Endodermal cell (in vitro differentiated cells): ENCODE results near the gene PINK1. TPM values are rescaled to one million over a fixed set of nuclear protein-coding genes. Genes with fewer than 3 reads are reported as not detected.

ENCODE experiments used
- DNase-seq: peaks from one replicate; pipeline ENCODE4 v3.0.0-alpha.2; 2017
- H3K27ac ChIP-seq: 2 replicates; pipeline ENCODE4 v1.5.1; 2013; ENCODE audit warnings: mild to moderate bottlenecking, low read depth, low read length, moderate library complexity
- H3K27me3 ChIP-seq: 2 replicates; pipeline ENCODE4 v1.6.1; 2013; ENCODE audit warnings: mild to moderate bottlenecking, low read length, moderate library complexity; ENCODE audit not compliant: insufficient read depth, control insufficient read depth, poor library complexity, severe bottlenecking
- H3K36me3 ChIP-seq: 2 replicates; pipeline ENCODE4 v1.7.0; 2013; ENCODE audit warnings: mild to moderate bottlenecking, low read length, moderate library complexity; ENCODE audit not compliant: control insufficient read depth, insufficient read depth
- H3K4me1 ChIP-seq: one replicate; pipeline ENCODE4 v1.7.0; 2013; ENCODE audit warnings: low read length; ENCODE audit not compliant: control insufficient read depth, insufficient read depth
- H3K4me3 ChIP-seq: 2 replicates; pipeline ENCODE4 v1.5.1; 2013; ENCODE audit warnings: mild to moderate bottlenecking, low read length, moderate library complexity
- H3K9ac ChIP-seq: 2 replicates; pipeline ENCODE4 v1.6.1; 2013; ENCODE audit warnings: mild to moderate bottlenecking, low read length, moderate library complexity; ENCODE audit not compliant: poor library complexity, severe bottlenecking; ENCODE audit errors: extremely low read depth
- H3K9me3 ChIP-seq: 2 replicates; pipeline ENCODE4 v1.6.1; 2013; ENCODE audit warnings: mild to moderate bottlenecking, low read length, moderate library complexity; ENCODE audit not compliant: control insufficient read depth
- H3K27ac Mint-ChIP-seq: 2 replicates; pipeline ENCODE4 v1.8.0; 2020; ENCODE audit warnings: mixed read lengths
- H3K27me3 Mint-ChIP-seq: 2 replicates; pipeline ENCODE4 v1.8.0; 2021; ENCODE audit warnings: mild to moderate bottlenecking, mixed read lengths; ENCODE audit not compliant: insufficient read depth
- H3K36me3 Mint-ChIP-seq: 2 replicates; pipeline ENCODE4 v1.8.0; 2020; ENCODE audit warnings: low read depth, mixed read lengths
- H3K4me1 Mint-ChIP-seq: 2 replicates; pipeline ENCODE4 v1.8.0; 2020; ENCODE audit warnings: mixed read lengths
- H3K4me3 Mint-ChIP-seq: 2 replicates; pipeline ENCODE4 v1.8.0; 2020; ENCODE audit warnings: mild to moderate bottlenecking, moderate library complexity, mixed read lengths
- H3K9me3 Mint-ChIP-seq: 2 replicates; pipeline ENCODE4 v1.8.0; 2020; ENCODE audit warnings: mild to moderate bottlenecking, mixed read lengths
- WGBS, 2 experiments: methylation state at CpG; one replicate each; pipeline versions ENCODE4 v1.1.5 to v1.1.7; 2013; ENCODE audit warnings: missing lambda C conversion rate in 2 of 2, mixed read lengths in 1 of 2; ENCODE audit not compliant: insufficient coverage in 1 of 2, insufficient read length in 1 of 2; 5-methylcytosine and 5-hydroxymethylcytosine counted together
- total RNA-seq, 2 donors: library from RNA; stranded (reverse); fragmentation: NEBNext Ultra II Directional in 1 of 2; extraction: Animal tissue kit (Norgen Biotek cat#: 25700) in 1 of 2; gene quantifications; 2 replicates in 1 of 2; 3 replicates in 1 of 2; pipeline ENCODE4 v1.2.1, GENCODE V29; 2021
- TF ChIP-seq, protein P1 (sequence below): fragments of 200-600 bp; sonication (generic); conservative IDR thresholded peaks from 2 replicates; pipeline ENCODE4 v1.5.0; 2021; ENCODE audit warnings: antibody characterized with exemption, mild to moderate bottlenecking

The PINK1 gene
- total RNA-seq, 2 donors from 2014 or later: 26.3 to 27.7 TPM

DNA sequence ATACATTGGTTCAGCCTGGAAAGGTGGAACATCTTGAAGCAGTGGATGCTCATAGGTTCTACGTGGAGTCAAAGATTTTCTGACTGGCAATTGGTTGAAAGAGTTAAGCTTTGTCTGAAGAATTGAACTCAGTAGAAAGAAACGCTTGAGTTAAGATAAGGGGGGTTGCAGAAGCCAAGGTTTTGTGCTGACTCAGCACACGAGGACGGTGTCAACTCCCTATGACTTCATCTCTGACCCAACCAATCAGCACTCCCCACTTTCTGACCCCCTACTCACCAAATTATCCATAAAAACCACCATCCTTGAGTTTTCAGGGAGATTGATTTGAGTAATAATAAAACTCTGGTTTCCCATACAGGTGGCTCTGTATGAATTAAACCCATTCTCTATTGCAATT lies 2.5 kb upstream of the PINK1 start:
- H3K4me3 Mint-ChIP-seq: no peak overlapping the region
- peaks cover 10% of the 10 kb centered on the region for H3K36me3 Mint-ChIP-seq
- peaks cover 5% of the 10 kb centered on the region for H3K4me1 Mint-ChIP-seq
- no peak overlapping the region for H3K9ac ChIP-seq
- no peak for DNase-seq
- WGBS, 2 experiments: 75 to 93% methylated on average over 1 to 4 of the region's 4 CpGs
- no peaks in the 10 kb centered on the region for H3K4me1 ChIP-seq
- H3K27ac ChIP-seq: no peak overlapping the region
- no peak overlapping the region for H3K27ac Mint-ChIP-seq
- H3K27me3 Mint-ChIP-seq: no peaks in the 10 kb centered on the region
- TF ChIP-seq, protein P1, sequence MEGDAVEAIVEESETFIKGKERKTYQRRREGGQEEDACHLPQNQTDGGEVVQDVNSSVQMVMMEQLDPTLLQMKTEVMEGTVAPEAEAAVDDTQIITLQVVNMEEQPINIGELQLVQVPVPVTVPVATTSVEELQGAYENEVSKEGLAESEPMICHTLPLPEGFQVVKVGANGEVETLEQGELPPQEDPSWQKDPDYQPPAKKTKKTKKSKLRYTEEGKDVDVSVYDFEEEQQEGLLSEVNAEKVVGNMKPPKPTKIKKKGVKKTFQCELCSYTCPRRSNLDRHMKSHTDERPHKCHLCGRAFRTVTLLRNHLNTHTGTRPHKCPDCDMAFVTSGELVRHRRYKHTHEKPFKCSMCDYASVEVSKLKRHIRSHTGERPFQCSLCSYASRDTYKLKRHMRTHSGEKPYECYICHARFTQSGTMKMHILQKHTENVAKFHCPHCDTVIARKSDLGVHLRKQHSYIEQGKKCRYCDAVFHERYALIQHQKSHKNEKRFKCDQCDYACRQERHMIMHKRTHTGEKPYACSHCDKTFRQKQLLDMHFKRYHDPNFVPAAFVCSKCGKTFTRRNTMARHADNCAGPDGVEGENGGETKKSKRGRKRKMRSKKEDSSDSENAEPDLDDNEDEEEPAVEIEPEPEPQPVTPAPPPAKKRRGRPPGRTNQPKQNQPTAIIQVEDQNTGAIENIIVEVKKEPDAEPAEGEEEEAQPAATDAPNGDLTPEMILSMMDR: no peak
- no peaks in the 10 kb centered on the region for H3K36me3 ChIP-seq
- no peak overlapping the region for H3K4me3 ChIP-seq
- H3K9me3 Mint-ChIP-seq: peaks cover 39% of the 10 kb centered on the region
- no peaks in the 10 kb centered on the region for H3K27me3 ChIP-seq
- peaks cover 22% of the 10 kb centered on the region for H3K9me3 ChIP-seq

DNA sequence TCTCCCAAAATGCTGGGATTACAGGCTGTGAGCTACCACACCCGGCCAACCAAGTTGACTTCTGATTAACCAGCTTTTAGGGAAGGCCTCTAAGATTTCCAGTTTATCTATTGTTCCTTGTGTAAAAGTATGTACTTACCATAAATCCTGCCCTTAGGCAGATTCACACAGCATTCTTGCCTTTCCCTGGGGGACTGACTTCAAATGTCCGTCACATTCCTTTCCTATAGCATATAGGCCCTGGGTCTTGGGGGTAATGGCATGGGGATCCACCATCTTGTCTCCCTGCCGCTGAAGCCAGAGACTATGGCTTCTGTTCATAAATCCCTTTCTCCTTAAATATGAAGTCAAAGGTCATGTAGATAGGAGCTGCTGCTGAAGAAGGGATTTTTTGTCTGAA lies 872 bp upstream of the PINK1 start:
- TF ChIP-seq, protein P1: no peak
- Histone ChIP-seq H3K9me3 (peaks cover 19% of the 10 kb centered on the region), H3K4me3 (no peak overlapping the region), H3K4me1 (no peaks in the 10 kb centered on the region), H3K27ac (no peak overlapping the region), H3K9ac (no peak overlapping the region), H3K27me3 (no peaks in the 10 kb centered on the region), H3K36me3 (no peaks in the 10 kb centered on the region)
- Mint-ChIP-seq H3K4me3 (peak overlapping the region; percentile 67), H3K27me3 (no peaks in the 10 kb centered on the region), H3K27ac (no peak overlapping the region), H3K4me1 (peaks cover 4% of the 10 kb centered on the region), H3K36me3 (peaks cover 13% of the 10 kb centered on the region), H3K9me3 (peaks cover 28% of the 10 kb centered on the region)
- WGBS, 2 experiments: 80 to 98% methylated on average over 1 to 3 of the region's 3 CpGs
- no peak for DNase-seq

DNA sequence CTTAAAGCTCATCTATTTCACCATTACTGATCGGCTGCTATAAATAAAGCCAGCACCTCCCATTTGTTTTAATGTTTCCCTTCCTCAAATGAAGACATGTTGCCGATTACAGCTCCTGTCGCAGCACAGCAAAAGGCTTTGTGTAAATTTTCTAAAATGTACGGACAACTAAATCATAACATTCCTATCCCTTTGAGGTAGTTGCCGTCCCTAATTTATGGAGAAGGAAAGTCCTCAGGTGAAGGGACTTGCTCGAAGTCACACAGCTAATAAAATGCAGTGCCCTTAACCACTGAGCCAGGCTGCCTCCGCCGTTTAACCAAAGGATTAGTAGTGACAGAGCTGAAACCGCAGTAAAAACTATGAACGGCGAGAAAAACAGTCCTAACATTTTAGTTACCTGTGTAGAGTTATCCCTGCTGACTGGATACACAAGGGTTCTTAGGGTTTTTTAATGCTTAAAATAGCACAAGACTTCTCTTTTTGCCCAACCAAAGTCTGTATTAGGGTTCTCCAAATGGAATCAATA lies 871 bp downstream of the PINK1 start:
- DNase-seq: no peak
- H3K4me1 ChIP-seq: no peaks in the 10 kb centered on the region
- H3K36me3 Mint-ChIP-seq: peaks cover 14% of the 10 kb centered on the region
- H3K4me3 ChIP-seq: peak overlapping the region; percentile 88
- peaks cover 11% of the 10 kb centered on the region for H3K9me3 Mint-ChIP-seq
- H3K9ac ChIP-seq: peak overlapping the region; percentile 59
- H3K4me3 Mint-ChIP-seq: peak overlapping the region; percentile 67
- no peaks in the 10 kb centered on the region for H3K27me3 ChIP-seq
- H3K9me3 ChIP-seq: peaks cover 4% of the 10 kb centered on the region
- H3K36me3 ChIP-seq: no peaks in the 10 kb centered on the region
- no peak overlapping the region for H3K27ac ChIP-seq
- H3K4me1 Mint-ChIP-seq: peaks cover 4% of the 10 kb centered on the region
- H3K27ac Mint-ChIP-seq: peak overlapping the region; percentile 81
- H3K27me3 Mint-ChIP-seq: no peaks in the 10 kb centered on the region
- TF ChIP-seq, protein P1: no peak
- 2 to 3% methylated on average over 8 to 11 of the region's 11 CpGs for WGBS, 2 experiments
